Bone marrow (tissue), 2 donors: ENCODE results near the gene MYO5A.
"Not testable (repeated sequence)": the region's sequence is repeated elsewhere in the genome, so short reads cannot be mapped to it uniquely, and the experiment has no call there.

ENCODE experiments used
- DNase-seq, 2 donors: peaks; one replicate each; lab custom pipeline; 2025; lab: John Stamatoyannopoulos, UW

Gene MYO5A

DNA sequence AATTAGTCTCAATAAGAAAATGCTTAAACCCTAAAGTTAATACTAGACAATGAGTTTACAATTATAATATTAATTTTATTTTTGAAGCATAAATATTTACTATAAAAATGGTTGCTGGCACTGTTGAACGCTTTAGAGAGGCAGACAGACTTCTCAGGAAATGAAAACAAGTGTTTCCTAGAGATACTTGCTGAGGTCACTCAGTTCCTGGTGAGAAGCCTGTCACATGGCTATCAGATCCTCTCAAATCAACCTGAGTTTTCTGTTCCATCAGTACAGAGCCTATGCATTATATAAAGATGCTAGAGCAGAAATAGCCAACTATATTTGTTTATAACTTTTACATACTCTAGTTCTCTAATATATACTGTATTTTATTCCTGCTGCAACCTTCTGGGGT lies 109.2 kb downstream of the MYO5A start:
- DNase-seq, result no peak

DNA sequence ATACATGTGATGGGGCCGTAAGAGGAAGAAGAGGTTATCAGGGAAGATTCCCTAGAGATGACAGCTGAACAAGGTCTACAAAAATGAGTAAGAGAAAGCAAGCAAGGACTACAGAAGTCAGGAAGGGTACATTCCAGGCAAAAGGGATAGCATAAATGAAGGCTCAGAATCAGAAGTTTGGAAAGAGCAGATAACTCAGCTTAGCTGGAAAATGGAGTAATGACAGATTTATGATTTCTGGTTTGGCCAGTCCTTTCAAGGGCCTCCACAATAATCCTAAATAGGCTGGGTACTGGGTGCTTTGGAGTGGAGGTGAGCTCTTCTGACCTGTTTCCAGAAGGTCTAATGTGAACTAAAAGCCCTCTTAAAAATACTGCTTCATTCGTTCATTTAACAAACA lies 110.7 kb downstream of the MYO5A start:
- no peak for DNase-seq

DNA sequence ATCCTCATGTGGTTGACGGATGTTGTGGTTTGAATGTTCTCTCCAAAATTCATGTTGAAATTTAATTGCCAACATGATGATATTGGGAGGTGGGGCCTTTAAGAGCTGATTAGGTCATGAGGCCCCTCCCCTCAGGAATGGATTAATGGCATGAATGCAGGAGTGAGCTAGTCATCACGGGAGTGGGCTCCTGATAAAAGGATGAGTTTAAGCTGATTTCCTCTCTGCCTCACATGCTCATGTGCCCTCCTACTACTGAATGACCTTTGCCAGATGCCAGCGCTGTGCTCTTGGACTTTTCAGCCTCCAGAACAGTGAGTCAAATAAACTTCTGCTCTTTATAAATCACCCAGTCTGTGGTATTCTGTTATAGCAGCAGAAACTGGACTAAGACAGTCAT lies 111.2 kb downstream of the MYO5A start:
- no peak for DNase-seq

DNA sequence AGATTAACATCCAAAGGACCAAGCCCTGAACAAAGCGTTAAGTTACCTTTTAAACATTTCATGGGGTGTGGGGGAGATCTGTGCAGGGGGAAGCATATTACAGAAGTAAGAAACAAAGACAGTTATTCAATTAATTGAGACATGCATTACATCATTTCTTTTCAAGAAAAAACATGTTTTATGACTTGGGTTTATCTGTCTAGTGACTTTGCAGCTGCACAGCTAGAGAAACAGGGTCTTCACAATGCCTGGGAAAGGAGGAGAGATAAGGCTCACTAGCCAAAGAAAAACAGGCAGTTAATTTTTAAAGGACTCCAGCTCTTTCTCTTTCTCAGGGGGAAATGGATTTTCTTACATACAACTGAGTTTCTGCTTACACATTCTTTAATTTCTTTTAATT lies 112.1 kb downstream of the MYO5A start:
- not testable (repeated sequence) for DNase-seq

DNA sequence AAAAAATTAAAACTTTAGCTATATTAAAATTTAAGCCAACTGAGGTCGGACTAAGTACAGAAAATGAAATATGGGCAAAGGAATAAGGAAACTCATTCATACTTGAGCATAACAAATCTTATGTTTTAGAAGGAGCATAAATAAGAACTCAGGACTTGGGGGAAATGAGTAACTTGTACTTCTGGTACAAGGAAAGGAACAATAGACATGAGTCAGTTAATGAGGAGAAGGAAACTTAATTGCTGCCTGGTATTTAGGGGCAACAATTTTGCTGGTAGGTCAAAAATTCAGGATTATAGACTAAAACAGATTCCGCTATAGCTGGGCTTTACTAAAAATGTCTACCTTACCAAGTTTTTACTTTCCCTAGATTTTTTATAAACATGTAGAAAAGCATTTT lies 113.1 kb downstream of the MYO5A start:
- no peak for DNase-seq

DNA sequence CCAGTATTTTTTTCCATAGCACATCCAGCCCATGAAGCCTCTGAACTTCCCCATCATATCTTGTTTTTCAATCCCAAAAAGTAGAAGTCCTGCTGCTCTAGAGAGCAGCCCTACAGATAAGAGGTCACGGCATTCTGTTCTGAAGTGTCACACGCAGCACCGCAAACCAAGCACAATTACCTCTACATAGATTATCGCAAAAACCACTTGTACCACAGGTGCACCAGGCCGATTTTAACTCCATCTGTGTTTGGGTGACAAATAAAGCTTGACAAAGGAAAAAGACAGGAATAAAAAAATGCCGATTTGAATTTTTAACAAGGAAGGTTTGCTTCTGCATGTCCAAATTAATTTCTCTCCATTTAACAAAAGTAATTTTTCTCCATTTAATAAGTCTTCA lies 113.7 kb downstream of the MYO5A start:
- no peak for DNase-seq

DNA sequence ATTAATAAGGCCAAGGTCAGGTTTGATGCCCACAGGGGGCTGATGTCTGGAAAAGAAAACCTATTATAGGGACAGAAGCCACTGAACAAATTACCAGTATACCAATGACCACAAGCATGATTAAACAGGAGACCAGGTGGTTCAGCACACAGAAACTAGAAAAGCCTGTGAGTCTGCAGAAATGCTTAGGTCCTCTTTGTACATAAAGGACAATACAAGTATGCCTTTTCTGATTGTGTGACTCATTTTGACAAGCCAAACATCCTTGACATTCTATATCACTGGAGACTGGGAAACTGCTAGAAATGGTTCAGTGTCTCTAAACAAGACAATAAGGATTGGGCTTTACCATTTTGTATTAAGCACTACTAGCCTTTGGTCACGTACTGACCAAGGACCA lies 119.9 kb downstream of the MYO5A start:
- DNase-seq, result no peak

DNA sequence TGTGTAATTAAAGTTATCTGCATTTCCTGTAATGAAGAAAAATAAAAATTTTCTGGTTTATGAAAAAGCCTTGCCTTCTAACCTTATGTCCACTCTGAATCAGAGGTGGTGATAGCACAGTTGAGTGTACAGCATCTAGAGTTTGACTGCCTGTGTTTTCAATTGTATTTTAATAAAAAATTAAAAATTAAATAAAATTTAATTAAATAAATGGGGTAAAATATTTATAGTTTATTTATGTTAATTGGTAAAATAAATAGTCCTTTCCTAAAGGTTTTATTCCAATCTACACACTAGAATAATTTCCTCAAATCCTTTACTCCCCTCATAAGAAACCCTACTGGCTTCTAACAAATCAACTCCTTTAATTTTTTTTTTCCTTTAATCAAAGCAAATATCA lies 121.3 kb downstream of the MYO5A start:
- no peak for DNase-seq

DNA sequence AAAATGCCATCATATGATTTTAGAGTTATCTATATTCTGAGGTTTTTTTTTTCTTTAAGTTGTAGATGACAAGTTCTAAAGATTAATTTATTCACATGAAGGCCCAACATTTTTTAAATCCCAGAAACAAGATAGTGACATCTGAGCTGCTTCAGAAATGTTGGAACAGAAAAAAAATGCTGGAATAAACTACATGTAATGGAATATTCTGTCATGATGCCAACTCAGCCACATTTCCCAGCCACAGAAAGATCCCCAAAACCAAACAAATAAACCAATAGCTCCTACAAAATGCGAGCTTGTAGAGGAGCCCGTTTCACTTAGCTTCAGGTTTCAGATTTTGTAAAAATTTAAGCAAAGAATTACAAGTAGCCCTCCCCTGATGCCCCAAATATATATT lies 122.1 kb downstream of the MYO5A start:
- no peak for DNase-seq

DNA sequence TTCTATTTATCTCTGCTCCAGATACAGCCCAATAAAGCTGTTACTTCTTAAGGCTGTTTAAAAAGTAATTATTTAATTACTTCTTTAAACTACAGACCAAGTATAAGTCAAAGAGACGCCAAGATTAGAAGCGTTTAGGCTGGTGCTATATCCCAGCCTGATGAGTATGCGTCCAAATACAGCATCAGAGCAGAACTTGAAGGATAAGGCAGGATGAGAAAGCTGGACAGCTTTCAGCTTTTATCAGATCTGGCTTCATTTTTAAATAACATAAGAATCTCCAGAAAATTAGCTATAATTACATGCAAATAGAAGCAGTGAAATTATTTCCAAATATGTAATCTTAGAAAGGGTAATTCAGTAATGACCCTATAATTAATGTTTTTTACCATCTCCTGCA lies 122.8 kb downstream of the MYO5A start:
- DNase-seq, result no peak

DNA sequence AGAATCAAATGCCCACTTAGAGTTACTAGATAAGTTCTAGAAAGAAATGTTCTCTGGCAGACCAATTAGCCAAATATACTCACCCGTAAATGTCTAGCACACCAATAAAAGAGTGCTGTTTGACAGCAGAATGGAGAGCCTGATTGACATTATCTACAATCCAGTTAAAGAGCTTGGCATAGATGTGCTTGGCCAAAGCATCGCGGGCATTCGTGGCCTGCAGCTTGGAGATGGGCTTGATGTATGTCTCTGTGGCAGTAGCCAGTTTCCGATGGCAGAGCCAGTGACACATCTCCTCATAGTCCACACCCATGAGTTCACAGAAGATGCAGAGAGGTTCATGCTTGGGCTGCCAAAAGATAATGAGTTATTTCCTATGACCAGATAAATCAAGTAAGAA lies 131.6 kb downstream of the MYO5A start:
- DNase-seq, result no peak

DNA sequence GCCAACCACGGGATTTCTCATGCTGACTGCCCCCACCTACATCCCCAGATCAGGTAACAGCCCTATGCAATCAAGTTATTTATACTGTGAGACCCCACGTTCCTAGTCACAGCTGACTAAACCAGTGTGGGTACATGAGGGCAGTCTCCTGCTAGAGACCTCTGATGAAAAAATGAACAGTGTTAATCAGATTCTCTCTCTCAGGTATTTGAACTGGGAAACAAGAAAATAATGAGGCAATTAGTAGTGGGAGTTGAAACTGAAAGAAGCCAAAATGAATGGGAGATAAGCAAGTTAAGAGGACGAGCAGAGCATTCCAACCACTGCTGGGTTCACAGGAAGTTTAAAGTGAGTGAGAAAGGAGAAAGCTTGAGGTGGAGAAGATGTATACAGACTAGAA lies 134.6 kb downstream of the MYO5A start:
- no peak for DNase-seq

DNA sequence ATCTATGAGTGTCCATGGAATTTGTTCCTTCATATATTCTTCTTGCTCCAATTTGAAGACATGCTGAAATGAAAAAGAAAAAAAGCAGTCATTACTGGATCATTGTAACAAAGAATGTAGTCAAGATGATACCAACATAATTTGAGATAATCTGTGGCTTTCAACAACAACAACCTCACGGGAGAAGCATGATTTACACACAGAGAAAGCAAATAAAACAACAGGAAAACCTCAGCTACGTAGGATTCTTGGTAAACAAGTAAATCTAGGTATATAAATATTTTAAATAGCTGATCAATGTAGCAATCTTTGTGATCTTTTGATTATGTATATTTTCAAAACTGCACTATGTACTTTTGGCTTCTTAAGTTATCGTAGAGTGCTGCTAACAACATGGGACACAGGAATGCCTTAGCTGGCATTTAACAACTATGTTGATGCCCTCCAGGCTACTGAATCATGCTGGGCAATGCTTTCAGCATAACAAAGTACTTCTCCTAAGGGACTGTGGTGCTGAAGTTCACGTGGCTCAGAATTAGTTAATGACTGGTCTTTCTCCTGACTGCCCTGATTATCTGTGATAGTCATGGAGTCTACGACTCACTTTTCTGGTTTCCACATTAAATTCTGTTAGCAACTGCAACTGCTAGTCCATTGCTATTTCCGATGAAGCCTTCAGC lies 136.5 kb downstream of the MYO5A start:
- DNase-seq, result no peak

DNA sequence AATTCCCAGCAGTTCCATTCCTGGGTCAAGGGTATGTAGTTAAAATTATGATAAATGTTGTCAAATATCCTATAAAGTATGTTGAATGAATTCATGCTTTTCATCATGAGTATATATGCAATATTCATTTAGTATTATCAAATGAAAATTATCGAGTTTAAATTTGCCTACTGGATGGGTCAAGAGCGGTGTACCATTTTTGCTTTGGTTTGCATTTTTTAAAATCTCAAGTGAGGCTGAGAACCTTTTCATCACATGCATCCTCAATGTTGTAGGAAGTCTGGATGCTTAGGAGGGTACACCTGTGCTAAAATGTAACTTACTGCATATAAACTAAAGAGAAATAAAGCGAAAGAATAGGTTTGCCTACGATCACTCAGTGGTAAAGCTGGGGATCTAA lies 137.6 kb downstream of the MYO5A start:
- no peak for DNase-seq

DNA sequence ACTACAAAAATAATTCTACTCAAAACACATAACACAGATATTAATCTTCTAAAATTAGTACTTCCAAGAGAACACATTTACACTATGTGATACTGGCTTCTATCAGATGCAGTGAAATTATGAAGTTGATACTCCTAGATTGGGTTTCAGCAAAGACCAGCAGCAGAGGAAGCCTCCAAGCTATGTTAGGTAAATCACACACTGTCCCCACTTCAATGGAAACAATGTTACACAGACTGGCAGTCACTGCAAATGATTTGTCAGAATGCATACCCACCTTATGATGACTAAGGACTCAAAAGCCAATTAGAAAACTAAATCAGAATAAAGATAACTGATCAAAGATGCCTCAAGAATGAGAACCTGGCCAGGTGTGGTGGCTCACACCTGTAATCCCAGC lies 143.0 kb downstream of the MYO5A start:
- DNase-seq, result no peak

DNA sequence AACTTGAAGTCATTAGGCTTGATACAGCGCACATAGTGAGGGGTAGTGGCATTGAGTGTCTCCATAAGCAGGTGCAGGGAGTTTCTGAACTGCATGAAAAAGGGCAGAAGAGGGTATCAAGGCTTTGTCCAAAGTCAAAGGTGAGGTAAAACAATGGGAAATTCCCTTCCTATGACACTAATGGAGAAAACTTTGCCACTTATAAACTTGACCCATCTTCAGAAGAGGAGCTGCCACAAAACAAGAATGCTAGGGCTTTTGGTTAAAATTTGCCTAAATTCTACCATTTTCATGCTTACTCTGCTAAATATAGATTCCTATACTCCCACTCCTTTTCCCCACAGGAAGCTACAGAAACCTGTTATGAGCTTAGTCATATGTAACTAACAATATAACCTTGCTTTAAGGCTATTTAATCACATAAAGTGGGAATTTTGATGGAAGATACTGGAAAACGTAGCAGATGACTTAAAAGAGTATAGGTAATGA lies 145.5 kb downstream of the MYO5A start:
- no peak for DNase-seq

DNA sequence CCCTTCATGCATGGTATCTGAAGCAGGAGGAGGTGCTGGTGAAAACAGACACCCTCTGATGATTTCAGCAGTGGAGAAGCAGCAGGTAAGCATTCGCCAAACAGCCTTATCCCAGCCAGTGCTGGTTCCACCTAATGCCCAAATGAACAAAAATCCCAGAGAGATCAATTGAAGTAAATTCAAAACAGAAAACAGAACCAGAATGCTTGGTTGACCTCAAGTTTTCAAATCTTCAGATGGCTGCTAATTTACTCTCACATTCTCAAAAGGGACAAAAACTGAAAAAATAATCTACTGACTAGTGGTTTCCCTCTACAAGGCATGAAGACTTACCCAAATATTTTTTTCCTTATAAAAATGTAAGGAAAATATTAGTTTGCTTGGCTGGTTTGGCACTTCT lies 146.0 kb downstream of the MYO5A start:
- no peak for DNase-seq

DNA sequence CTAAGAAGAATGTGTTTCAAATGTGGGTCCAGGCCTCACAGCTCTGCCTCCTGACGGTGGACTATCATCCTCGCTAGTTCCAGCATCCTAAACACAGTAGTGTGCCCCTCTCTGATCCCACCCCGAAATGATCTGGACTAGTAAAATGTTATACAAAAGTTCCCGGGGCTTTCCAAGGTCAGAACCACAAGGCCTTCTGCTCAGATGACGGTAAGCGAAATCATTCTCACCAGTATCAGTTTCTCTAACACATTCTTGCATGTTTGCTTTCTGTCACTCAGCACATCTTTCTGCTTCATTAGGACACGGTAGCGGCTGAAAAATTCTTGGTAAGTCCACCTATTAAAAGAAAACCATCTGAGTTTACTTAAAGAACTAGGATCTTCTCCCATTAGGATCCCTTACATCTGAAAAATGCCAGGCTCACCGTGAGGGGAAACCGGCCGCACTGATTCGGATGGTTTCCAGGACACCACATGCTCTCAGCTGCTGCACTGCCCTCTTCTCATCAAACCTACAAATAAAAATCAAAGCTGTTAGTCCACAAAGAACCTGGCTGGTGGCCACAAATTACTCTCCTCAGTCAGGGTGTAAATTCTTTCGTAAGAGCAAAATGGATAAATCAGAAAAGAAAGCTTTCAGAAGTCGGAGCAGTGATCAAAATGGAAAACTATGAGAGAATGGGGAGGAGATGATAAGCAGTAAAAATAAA lies 149.1 kb downstream of the MYO5A start:
- DNase-seq, result no peak

DNA sequence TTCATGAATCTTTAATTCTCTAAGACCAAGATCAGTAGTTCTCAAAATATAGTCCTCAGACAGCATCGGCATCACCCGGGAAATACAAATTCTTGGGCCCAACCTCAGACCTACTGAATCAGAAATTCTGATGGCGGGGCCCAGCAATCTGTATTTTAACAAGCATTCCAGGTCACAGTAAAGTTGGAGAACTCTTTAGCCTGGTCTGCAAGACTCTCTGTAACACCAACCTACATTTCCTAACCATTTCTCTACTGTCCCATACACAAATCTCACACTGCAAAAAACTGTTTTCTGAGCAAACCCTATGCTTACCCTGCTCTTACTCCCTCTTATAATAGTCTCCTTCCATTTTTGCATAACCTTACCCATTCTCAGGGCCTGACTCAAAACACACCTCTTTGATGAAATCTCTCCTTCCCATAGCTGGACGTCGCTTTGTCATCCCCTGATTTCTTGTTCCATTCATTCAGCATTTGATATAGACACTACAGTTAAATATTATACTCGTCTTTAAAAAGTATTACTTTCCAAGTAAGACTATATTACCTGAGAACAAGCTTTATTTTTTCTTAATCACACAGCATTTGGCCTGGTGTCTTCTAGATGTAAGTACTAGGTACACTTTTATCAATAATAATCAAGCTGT lies 149.8 kb downstream of the MYO5A start:
- DNase-seq, result no peak

DNA sequence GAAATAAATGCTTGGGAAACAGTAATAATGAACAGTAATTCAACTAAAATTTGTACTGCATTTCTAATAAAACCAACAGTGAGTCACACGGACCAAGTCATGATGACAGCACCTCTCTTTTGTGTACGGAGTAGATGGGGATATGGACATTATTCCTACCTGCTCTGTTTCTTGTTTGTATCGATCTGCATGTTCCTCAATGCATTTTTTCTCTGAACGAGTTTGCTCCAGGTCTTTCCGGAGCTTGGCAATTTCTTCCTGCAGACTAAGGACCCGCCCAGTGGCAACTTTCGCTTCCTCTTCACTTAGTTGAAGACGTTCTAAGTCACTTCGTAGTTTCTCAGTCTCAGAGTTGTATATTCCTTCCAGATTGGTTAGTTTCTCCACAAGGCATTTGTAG lies 158.7 kb downstream of the MYO5A start:
- no peak for DNase-seq

DNA sequence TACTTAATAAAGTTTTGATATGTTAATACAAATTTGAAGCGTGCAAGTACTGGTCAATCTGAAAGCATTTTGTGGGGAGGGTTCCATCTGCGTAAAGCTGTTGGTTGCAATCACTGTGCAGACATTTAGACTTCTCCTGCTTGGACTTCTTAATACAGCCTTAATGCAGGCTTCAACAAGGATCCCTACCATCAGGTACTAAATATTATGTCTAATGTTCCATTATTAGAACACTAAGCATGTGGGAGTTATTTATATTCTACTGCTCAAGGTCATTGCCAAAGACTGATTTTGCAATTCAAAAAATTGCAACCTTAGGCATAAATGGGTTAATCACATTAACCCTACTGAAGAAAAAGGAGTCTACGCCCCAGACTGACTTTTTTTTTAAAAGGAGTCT lies 159.2 kb downstream of the MYO5A start:
- DNase-seq, result no peak

DNA sequence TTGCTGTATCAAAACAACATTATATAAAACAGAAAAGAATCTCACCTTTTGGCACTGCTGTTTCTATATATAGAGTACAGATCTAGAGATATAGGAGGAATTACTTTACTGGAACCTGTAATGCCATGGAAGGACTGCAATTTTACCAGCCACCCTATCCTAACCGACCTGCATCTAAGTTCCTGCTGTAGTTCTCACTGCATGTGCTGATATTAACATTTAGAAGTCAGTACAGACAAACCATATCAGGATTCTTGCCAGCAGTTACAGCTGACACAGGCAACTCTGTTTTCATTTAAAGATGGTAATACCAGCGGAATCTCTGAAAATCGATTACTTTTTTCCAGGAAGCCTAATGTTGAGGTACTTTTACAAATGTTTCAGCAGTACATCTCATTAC lies 159.7 kb downstream of the MYO5A start:
- DNase-seq, result no peak

DNA sequence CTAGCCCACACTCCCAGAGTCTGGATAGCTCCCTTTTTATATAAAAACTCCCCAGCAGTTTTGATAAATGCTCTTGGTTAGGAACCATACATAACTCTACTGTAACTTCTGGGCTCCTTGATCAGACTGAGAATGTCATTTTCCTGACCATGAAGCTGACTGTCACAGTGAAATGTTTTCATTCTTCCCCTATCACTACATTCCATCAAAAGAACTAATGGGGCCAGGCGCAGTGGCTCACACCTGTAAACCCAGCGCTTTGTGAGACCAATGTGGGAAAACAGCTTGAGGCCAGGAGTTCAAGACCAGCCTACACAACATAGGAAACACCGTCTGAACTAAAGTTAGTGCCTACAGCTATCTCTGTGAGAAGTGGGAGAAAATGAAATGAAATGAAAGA lies 160.3 kb downstream of the MYO5A start:
- DNase-seq, result no peak
